ENCODE results near the gene ST8SIA1. TPM values are rescaled to one million over a fixed set of nuclear protein-coding genes. Genes with fewer than 3 reads are reported as not detected.

The ST8SIA1 gene
- total RNA-seq, 1 experiment from 2014 or later, result not detected

DNA sequence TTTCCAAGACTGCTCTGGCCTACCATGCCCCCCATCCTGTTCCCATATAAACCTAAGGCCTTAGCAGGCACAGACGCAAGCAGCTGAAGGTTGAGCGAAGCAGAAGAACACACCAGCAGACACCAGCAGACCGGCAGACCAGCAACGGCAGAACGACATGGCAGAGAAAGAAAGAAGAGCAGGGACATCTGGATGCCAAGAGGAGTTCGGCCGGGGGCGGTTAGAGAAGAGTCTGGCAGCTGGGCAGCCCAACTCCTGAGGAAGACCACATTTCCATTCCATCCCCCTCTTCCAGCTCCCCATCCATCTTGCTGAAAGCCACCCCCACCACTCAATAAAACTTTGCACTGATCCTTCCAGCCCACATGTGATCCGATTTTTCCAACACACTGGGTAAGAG lies 5.2 kb upstream of the ST8SIA1 start (continued):
- no peak for TF ChIP-seq POLR2AphosphoS5 (IDR thresholded peaks at IDR 0.05; ENCODE audit: low read depth, low read length)
- no peak for TF ChIP-seq FOSL1 (IDR thresholded peaks at IDR 0.05; ENCODE audit: low read depth)

DNA sequence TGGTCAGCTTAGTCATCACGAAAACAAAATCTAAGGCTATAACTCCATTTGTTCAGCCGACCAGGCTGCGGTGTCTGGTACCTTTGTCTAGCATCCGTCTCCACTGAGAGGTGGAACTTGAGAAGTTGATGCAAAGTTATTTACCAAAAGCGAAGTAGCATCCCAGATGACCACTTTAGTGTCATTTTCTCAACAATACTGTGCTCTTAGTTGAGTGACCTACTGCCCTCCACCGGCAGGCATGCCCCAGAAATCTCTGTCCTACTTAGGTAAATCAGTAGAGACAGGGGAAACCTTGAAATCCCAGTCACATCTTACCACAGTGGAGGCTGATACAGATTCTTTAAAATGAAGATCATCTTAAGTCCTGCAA lies 1.3 kb upstream of the ST8SIA1 start:
- POLR2A ChIA-PET, result no interaction called here
- RAD21 ChIA-PET (ENCODE audit: low non-redundant PET in 1 of 2, low total read pairs in 2 of 2, uncharacterized antibody in 2 of 2, unreplicated experiment in 2 of 2), result no interaction called here
- no peak overlapping the region for H3K4me2 ChIP-seq (ENCODE audit: low read length)

More for the DNA sequence above, 1.3 kb upstream of the ST8SIA1 start:
- H4K20me1 ChIP-seq (ENCODE audit: insufficient read depth), result no peaks in the 10 kb centered on the region
- no peaks in the 10 kb centered on the region for H3K9me2 ChIP-seq (ENCODE audit: insufficient read depth)
- TF ChIP-seq, protein P1, sequence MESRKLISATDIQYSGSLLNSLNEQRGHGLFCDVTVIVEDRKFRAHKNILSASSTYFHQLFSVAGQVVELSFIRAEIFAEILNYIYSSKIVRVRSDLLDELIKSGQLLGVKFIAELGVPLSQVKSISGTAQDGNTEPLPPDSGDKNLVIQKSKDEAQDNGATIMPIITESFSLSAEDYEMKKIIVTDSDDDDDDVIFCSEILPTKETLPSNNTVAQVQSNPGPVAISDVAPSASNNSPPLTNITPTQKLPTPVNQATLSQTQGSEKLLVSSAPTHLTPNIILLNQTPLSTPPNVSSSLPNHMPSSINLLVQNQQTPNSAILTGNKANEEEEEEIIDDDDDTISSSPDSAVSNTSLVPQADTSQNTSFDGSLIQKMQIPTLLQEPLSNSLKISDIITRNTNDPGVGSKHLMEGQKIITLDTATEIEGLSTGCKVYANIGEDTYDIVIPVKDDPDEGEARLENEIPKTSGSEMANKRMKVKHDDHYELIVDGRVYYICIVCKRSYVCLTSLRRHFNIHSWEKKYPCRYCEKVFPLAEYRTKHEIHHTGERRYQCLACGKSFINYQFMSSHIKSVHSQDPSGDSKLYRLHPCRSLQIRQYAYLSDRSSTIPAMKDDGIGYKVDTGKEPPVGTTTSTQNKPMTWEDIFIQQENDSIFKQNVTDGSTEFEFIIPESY (IDR thresholded peaks at IDR 0.05; ENCODE audit: extremely low read depth, insufficient replicate concordance, low read length), result no peak
- TF ChIP-seq, protein P2, sequence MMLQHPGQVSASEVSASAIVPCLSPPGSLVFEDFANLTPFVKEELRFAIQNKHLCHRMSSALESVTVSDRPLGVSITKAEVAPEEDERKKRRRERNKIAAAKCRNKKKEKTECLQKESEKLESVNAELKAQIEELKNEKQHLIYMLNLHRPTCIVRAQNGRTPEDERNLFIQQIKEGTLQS (IDR thresholded peaks at IDR 0.05), result no peak
- TF ChIP-seq TCF7L2 (IDR thresholded peaks at IDR 0.05; ENCODE audit: borderline replicate concordance, extremely low read depth, insufficient read depth, insufficient read length) (no peak), CEBPB (IDR thresholded peaks at IDR 0.05; ENCODE audit: low read depth) (no peak), ELF1 (IDR thresholded peaks at IDR 0.05; ENCODE audit: borderline replicate concordance, low read depth) (no peak), ZFX (IDR thresholded peaks at IDR 0.05) (no peak), SIN3A (IDR thresholded peaks at IDR 0.05; ENCODE audit: low read depth) (no peak), ZNF274 (IDR thresholded peaks at IDR 0.05; ENCODE audit: low read depth, low read length) (no peak), EGR1 (IDR thresholded peaks at IDR 0.05; ENCODE audit: low read depth) (no peak), CBX3 (IDR thresholded peaks at IDR 0.05; ENCODE audit: low read depth) (no peak)
- H3K36me3 ChIP-seq (ENCODE audit: control insufficient read depth in 1 of 2, insufficient read depth in 2 of 2, low read length in 2 of 2), result no peaks in the 10 kb centered on the region
- no peaks in the 10 kb centered on the region; the same call in 1 of the 2 replicates for H3K27me3 ChIP-seq (ENCODE audit: insufficient read depth, low read length)
- H3K4me1 ChIP-seq (ENCODE audit: control insufficient read depth in 1 of 2, insufficient read depth in 2 of 2, low read length in 2 of 2), result no peaks in the 10 kb centered on the region
- BruUV-seq (replicated peaks), result no TSS peak
- no peak overlapping the region for H2AFZ ChIP-seq (ENCODE audit: low read depth, low read length, poor library complexity, severe bottlenecking)
- H3K27ac ChIP-seq (ENCODE audit: low read depth, low read length), result no peak overlapping the region
- no peaks in the 10 kb centered on the region for H3K79me2 ChIP-seq (ENCODE audit: insufficient read depth, low read length)
- no peak for ATAC-seq
- intact Hi-C loops (cut with micrococcal nuclease), result no loop called here
- no peaks in the 10 kb centered on the region for H3K9me3 ChIP-seq (ENCODE audit: control insufficient read depth in 1 of 2, insufficient read depth in 1 of 2, low read depth in 1 of 2, low read length in 2 of 2)
- DNase-seq (ENCODE audit: low read depth, low spot score), result no peak
- H3K4me3 ChIP-seq (replicated peaks in 1 of 2; ENCODE audit: low read depth in 1 of 2, low read length in 2 of 2), result no peak overlapping the region
- CTCF ChIA-PET, result no interaction called here
- H3K9ac ChIP-seq (ENCODE audit: low read length), result no peak overlapping the region
